ENCODE measurements around the gene SHMT1.
"Not testable (repeated sequence)": the region's sequence is repeated elsewhere in the genome, so short reads cannot be mapped to it uniquely, and the experiment has no call there.

The SHMT1 gene

DNA sequence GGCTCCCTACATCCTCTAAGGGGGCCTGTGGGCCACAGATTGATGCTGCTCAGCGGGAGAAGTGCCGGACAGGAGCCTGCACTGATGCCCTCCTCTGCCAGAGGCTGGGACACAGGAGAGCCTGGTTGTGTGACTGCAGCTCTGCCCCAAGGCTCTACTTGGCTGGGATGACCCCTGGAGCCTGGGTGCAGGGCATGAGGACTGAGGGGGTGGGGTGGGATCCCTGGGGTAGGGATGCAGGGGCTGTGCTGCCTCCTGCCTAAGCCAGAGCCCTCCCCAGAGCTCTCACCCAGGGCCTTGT is 14.8 kb upstream of the SHMT1 start:
- in situ Hi-C loops (cut with MboI; ENCODE audit: low sequenced_read_pairs, unreplicated experiment) = no loop called here
- DNase-seq (ENCODE audit: low spot score) = no peak
- no peak for TF ChIP-seq CTCF (IDR thresholded peaks at IDR 0.05; ENCODE audit: borderline replicate concordance, control extremely low read depth, extremely low read depth, insufficient read depth, missing control alignments)

DNA sequence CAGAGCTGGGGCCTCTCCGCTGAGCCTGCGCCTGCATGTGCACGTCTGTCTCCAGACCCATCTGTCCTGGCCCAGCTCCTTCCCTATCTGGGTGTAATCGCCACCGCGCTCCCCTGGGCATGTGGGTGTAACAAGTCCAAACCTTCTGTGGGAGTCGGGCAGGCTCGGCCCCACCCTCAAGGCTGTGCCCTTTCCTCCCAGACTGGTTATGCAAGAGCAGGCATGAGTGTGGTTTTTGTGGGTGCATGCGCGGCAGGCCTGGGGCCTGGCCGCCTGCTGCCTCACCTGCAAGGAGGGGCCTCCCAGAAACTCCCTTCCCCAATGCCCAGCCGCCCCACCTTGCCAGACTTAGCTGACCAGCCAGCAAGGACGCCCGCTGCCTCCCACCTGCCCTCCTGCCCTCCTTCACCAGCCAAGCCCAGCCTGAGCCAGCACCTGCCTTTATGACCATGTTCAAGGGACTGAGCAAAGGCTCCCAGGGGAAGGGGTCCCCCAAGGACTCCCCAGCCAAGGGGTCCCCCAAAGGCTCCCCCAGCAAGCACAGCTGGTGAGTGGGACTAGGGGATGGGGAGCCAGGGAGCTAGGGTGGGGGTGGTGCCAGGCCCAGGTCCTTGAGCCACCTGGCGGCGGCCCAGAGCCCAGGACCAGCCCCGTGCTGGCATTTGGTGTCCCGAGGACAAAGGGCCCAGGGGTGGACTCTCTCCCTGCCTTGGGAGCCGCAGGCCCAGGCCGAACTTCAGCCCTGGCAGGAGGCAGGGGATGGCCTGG is 14.3 kb upstream of the SHMT1 start, which contains the start of gene EVPLL:
Gene EVPLL, plus strand, starts transcription at position 342 of the 768 bp plus-strand sequence. CDS start 3,160 bp downstream, outside the sequence.
- peak; percentile 12 for DNase-seq (ENCODE audit: low spot score)
- no peak for TF ChIP-seq CTCF (IDR thresholded peaks at IDR 0.05; ENCODE audit: borderline replicate concordance, control extremely low read depth, extremely low read depth, insufficient read depth, missing control alignments)
- in situ Hi-C loops (cut with MboI; ENCODE audit: low sequenced_read_pairs, unreplicated experiment) = no loop called here

- no peak for DNase-seq (ENCODE audit: low spot score)
- in situ Hi-C loops (cut with MboI; ENCODE audit: low sequenced_read_pairs, unreplicated experiment) = no loop called here
- TF ChIP-seq CTCF (IDR thresholded peaks at IDR 0.05; ENCODE audit: borderline replicate concordance, control extremely low read depth, extremely low read depth, insufficient read depth, missing control alignments) = no peak
Observed at GRCh38 chr17:18374216-18374615, 10.9 kb upstream of the SHMT1 start.

DNA sequence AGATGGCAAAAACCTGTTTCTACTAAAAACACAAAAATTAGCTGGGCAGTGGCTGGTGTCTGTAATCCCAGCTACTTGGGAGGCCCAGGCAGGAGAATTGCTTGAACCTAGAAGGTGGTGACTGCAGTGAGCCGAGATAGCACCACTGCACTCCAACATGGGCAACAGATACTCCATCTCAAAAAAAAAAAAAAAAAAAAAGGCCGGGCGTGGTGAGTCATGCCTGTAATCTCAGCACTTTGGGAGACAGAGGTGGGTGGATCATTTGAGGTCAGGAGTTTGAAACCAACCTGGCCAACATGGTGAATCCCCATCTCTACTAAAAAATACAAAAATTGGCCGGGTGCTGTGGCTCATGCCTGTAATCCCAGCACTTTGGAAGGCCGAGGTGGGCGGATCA is 9.8 kb upstream of the SHMT1 start:
- in situ Hi-C loops (cut with MboI; ENCODE audit: low sequenced_read_pairs, unreplicated experiment); DNase-seq (ENCODE audit: low spot score): not testable (repeated sequence)

GRCh38 chr17:18371455-18371854 is 8.1 kb upstream of the SHMT1 start:
- no peak for TF ChIP-seq CTCF (IDR thresholded peaks at IDR 0.05; ENCODE audit: borderline replicate concordance, control extremely low read depth, extremely low read depth, insufficient read depth, missing control alignments)
- peak; percentile 32 for DNase-seq (ENCODE audit: low spot score)
- in situ Hi-C loops (cut with MboI; ENCODE audit: low sequenced_read_pairs, unreplicated experiment) = no loop called here

DNA sequence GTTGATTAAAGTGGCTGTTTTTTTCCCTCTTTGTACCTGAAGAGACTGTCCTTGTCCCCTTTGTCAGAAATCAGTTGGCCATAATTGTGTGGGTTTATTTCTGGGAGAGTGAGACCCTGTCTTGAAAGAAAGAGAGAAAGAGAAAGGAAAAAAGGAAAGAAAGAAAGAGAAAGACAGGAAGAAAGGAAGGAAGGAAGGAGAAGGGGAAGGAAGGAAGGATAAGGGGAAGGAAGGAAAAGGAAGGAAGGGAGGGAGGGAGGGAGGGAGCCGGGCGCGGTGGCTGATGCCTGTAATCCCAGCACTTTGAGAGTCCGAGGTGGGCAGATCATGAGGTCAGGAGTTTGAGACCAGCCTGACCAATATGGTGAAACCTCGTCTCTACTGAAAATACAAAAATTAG is 7.4 kb upstream of the SHMT1 start:
- in situ Hi-C loops (cut with MboI; ENCODE audit: low sequenced_read_pairs, unreplicated experiment) = no loop called here
- DNase-seq (ENCODE audit: low spot score) = no peak
- TF ChIP-seq CTCF (IDR thresholded peaks at IDR 0.05; ENCODE audit: borderline replicate concordance, control extremely low read depth, extremely low read depth, insufficient read depth, missing control alignments) = no peak

- TF ChIP-seq CTCF (IDR thresholded peaks at IDR 0.05; ENCODE audit: borderline replicate concordance, control extremely low read depth, extremely low read depth, insufficient read depth, missing control alignments) = no peak
- no peak for DNase-seq (ENCODE audit: low spot score)
- in situ Hi-C loops (cut with MboI; ENCODE audit: low sequenced_read_pairs, unreplicated experiment) = no loop called here
Observed at GRCh38 chr17:18368946-18369345, 5.6 kb upstream of the SHMT1 start.

Data from GM13976 (cell line).